Brain pericyte (primary cell): ENCODE measurements around the gene OR6X1.
"Not testable (repeated sequence)": the region's sequence is repeated elsewhere in the genome, so short reads cannot be mapped to it uniquely, and the experiment has no call there.

ENCODE experiments used
- DNase-seq: peaks from one replicate; pipeline ENCODE4 v3.0.0-alpha.2; 2012; ENCODE audit warnings: low read depth, low spot score

The OR6X1 gene

DNA sequence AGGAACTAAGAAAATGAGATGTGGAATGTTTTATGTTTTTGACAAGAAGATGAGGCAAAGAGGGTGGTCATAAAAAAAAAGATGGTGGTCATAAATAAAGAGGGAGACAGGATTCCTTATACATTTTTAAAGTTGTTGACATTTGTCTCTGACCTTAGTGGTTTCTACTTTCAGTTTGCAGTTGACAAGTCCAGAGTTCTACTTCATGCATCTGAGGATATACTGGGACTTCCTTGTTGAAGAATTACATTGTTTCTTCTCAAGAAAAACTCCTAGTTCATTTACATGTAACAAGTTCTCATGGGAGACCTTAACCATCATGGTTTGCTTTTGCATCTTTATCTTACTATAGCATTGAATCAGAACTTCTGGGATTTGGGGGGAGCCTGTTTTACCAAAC, 1.2 kb downstream of the OR6X1 start:
- DNase-seq: no peak

DNA sequence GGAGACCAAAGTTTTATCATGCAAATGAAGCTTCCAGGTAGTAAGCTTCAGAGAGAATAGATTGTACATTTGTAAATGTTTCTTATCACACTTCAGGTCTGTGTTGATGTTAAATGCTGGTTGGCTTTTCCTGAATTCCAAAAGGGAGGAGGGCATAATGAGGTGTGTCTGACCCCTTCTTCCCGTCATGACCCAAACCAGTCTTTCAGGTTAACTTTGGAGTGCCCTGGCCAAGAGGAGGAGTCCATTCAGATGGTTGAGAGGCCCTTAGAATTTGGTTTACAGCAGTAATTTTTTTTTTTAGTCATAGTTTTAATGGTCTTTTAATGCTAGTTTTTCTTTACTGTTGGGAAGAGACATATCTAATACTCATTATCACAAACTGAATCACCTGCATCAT, 2.5 kb downstream of the OR6X1 start:
- no peak for DNase-seq

DNA sequence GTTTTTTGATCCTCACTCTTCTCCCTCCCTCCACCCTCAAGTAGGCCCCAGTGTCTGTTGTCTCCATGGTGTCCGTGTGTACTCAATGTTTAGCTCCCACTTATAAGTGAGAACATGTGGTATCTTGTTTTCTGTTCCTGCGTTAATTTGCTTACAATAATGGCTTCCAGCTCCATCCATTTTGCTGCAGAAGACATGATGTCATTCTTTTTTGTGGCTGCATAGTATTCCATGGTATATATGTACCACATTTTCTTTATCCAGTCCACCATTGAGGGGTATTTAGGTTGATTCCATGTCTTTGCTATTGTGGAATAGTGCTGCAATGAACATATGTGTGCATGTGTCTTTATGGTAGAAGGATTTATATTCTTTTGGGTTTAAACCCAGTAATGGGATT, 6.0 kb downstream of the OR6X1 start:
- not testable (repeated sequence) for DNase-seq

DNA sequence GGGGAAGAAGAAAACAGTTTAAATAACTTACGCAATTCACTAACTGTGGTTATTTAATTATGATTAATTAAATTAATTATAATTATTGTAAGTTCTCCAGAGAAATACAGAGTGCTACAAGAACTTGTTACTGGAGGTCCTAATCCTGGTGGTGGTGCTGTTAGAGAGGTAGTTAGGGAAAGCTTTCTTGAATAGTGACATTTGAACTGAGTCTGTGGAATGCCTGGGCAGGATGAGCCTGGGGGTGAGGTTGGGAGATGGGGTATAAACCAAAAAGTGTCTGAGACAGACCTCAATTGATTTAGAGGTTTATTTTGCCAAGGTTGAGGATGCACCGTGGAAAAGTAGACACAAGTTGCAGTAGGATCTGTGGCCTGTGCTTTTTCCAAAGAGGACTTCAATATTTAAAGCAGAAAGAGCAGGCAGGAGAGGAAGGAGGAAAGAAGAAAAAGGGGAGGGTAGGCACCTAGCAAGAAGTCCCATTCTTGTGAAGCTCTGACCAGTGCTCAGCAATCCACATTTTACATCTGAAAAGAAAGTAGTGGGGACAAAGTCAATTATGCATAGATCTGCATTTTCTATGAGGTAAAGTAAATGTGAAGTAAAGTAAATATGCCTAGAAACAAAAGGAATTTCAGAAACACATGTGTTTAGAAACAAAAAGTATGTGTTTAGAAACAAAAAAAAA, 8.4 kb downstream of the OR6X1 start:
- DNase-seq: no peak

DNA sequence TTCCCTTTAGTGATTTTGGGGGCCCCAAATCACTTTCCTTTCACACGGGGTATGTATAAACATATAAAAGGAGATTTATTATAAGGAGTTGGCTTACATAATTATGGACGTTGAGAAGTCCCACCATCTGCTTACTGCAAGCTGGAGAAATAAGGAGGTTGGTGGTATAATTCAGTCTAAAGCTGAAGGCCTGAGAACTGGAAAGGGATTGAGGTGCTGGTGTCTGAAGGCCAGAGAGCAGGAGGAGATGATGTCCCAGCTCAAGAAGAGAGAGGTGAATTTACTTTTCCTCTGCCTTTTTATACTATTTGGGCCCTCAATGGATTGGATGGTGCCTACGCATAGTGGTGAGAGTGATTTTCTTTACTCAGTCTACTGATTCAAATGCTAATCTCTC, 11.6 kb downstream of the OR6X1 start:
- no peak for DNase-seq

DNA sequence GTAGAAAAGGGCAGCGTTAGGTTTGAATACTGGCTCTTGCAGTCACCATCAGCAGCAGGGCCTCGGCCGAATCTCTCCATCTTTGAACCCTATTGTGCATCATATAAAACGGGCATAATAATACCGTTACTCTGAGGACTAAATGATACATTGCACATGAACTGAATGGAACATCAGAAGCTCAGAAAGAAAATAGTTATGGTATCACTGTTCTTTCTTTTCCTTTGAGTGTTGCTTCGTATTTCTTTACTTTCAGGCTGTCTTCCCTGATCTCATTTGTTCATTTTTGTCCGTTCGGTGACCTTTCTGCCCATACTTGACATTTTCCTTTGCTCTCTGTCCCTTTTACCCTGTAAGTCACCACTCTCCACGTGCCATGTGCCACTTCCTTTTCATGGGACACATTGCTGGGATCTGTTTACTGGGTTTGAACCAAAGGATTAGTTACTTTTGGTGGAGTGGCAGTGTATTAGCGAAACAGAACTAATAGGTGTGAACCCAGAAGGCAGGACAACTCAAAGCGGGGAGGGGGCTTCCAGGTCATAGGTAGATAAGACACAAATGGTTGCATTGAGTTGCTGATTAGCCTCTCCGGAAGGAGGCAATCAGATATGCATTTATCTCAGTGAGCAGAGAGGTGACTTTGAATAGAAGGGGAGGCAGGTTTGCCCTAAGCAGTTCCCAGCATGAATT, 12.1 kb downstream of the OR6X1 start:
- no peak for DNase-seq

DNA sequence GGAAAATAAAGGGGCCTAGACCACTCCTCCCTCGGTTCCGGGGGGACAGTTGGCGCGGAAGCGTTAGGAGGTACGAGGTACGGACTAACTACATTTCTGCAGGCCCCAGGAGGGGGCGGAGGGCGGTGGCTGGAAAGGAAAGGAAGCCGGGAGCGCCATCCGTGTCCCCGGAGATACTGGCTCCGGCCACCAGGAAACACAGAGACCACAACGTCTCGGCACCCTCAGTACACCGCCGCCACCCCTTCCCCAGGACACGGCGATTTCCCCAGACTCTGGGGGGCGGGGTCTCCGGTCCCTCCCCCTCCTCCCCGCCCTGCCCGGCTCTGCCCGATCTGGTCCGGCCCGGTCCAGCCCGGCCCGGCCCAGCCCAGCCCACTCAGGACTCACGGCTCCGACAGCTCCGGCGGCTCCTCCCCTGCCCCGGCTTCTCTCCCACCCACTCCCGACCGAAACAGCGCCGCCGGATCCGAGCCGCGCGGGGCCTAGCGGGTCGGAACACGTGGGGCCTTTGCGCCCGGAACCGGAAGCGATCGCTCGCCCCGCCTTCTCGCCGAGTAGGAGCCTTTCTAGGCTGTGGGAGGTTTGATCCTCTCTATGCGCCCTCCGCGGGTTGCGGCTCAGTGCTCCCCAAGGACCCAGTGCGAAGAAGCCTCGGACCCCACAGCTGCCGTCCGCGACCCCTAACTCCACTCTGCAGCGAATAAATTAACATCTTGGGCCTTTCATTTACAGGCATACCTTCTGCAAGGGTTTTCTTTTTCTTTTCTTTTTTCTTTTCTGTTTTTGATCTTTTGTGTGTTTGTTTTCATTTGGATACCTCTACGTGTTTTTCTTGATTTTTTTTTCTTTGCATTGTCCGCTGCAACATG, 12.9 kb downstream of the OR6X1 start, which contains the start of gene ZNF202:
TSS of gene ZNF202 (minus strand) at position 502 of the 872 bp plus-strand sequence. CDS start 10,772 bp downstream, outside the sequence.
- DNase-seq: peak; percentile 56

DNA sequence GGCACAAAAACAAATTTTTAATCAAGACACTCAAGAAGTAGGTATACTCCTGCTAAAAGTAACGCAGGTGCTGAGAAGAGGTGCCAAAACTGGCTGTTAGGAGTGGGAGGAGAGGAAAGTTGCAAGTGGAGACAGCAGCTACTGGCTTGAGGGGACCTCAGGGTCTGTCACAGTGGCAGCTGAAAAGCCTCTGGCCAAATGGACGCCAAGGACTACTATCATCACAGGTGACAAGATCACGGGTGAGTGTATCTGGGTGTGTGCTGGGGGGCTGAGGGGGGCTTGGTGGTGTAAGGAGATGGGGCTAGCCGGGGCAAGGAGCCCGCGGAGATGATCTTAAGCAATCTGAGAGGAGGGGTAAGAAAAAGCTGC, 13.5 kb downstream of the OR6X1 start:
- DNase-seq: no peak

DNA sequence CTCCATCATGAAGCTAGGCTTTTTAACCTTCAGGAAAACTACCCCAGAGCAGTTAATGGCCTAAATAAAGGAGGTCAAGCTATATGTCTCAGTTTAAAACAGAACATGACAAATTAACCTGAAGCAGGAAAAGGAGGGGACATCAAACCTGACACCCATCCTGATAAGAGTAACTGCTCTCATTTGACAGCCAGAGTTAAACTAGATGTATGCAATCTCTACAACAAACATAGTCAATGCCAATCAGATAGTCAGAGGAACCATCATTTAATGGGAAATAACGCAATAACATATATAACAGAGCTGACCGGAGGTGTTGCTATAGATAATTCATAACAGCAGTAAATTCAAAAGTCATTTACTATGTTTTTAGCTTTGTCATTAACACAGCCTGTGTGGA, 15.9 kb downstream of the OR6X1 start:
- DNase-seq: no peak

DNA sequence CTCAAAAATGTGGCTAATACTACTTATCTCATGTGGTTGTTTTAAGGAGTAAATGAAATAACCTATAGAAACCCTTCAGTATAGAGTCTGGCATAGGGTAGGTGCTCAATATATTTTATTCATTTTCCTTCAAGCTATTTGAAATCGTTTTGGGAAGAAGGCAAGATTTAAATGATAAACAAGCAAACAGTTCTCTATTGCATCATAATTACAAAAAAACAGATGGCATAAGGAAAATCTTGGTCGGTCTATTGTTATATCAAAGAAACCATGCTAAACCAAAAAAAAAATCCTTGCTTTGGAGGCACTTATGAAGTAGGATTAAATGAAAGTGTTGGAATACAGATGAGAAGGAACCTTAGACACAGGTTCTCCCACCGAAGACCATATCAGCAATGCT, 17.5 kb downstream of the OR6X1 start:
- DNase-seq: no peak

DNA sequence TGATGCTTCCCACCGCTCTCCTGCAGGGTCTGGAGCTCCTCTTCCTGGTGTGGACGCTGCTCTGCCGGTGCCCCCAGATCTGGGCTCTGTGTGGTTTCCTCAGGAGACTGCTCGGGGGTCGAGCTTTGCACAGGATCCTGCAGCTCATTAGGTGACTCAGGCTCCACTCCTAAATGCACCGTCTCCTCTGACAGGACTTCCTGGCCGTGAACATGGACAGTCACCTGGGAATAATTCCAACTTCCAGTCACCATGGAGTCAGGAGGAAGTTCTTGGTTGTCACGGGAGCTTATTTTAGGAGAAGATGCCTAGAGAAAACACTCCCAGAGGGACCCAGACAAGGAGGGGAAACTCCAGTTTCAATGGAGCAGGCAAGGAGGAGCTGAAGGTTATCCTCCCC, 24.7 kb downstream of the OR6X1 start:
- no peak for DNase-seq

DNA sequence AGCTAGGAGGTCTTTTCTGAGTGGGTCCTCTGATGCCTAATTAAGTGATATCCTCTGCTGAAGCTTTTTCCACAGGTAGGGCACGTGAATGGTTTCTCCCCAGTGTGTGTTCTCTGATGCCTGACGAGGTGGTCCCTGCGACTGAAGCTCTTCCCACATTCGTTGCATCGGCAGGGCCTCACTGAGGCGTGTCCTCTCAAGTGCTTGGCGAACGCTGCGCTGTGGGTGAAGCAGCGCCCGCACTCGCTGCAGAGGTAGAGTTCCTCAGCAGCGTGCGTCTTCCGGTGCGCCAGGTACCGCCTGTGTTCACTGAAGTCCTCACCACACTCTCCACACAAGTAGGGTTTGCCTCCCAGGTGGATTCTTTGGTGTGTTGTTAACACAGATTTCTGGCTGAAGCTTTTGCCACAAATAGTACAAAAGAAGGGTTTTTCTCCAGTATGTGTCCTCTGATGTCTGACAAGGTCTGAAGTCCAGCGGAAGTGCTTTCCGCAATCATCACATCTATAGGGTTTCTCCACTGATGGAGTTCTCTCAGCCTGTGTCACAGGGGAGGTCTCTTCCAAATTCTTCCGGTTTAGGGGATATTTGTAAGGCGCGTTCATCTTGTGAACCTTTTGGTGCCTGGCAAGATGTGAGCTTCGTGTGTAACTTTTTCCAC, 28.2 kb downstream of the OR6X1 start:
- no peak for DNase-seq

DNA sequence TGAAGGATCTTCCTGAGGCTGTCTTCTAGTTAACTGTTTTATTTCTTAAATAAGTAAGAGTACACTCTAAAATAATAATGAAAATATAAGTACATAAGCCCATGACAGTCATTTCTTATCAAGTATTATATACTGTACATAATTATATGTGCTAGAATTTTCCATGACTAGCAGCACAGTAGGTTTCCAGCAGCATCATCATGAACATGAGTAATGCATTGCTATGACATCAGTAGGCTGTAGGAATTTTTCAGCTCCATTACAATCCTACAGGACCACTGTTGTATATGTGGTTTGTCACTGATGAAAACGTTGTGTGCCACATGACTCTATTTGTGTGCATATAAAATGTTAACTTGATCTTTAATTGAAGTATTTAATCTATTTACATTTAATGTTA, 34.9 kb downstream of the OR6X1 start:
- DNase-seq: no peak

DNA sequence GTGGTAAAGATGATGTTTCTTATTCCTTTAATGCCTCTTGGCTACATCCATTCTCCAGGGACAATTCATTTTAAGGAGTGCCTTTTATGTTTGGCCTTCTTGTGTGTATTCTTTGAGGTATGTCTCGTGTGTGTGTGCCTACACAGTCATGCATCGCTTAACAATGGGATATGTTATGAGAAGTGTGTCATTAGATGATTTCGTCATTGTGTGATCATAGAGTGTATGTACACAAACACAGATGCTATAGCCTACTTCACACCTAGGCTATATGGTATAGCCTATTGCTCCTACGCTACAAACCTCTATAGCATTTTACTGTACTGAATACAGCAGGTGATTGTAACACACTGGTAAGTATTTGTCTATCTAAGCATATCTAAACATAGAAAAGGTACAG, 35.8 kb downstream of the OR6X1 start:
- DNase-seq: no peak

DNA sequence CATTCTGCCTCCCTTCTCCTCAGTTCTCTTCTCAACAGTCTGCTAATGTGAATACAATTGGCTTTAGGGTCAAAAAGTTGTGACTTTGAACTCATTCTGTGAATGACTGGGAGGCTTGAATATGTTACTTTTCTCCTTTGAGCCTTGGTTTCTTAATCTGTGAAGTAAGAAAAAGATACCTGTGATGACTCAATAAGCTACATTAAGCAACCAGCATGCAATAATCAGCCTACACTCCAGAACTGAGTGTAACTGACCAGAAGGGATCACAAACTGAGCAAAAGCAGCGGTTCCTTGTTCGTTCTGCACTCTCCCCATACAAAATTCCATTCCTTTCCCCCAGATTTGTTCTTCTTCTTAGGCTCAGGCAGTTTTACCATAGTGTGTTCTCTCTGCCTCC, 36.3 kb downstream of the OR6X1 start:
- DNase-seq: no peak

DNA sequence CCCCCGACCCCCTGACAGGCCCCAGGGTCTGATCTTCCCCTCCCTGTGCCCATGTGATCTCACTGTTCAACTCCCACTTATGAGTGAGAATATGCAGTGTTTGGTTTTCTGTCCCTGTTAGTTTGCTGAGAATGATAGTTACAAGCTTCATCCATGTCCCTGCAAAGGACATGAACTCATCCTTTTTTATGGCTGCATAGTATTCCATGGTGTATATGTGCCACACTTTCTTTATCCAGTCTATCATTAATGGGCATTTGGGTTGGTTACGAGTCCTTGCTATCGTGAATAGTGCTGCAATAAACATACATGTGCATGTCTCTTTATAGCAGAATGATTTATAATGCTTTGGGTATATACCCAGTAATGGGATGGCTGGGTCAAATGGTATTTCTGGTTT, 41.7 kb downstream of the OR6X1 start:
- not testable (repeated sequence) for DNase-seq

DNA sequence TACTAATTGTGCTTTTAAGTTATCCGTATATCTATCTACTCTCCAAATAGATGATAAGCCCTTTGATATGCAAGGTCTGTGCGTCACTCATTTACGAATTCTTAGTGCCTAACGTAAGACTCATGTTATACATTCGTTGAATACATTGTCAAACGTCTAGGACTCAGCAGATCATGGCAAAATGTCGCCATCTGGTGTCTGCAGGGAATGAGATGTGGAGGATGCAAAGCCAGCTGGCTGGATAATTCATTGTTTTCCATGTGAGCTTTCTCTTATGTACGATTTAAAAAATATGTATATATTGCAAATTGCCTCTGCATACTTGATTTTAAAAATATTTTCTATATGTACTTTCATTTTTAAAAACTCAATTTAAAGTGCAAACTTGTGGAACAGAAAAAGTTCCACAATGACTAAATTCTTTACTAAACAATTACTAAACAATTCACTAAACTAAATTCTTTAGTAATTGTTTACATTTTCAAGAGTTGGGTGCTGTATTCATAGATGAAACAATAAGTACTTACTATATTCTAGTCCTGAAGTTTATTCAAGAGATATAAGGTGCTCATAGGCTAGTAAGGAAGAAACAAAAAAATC, 46.6 kb downstream of the OR6X1 start:
- DNase-seq: peak; percentile 10

DNA sequence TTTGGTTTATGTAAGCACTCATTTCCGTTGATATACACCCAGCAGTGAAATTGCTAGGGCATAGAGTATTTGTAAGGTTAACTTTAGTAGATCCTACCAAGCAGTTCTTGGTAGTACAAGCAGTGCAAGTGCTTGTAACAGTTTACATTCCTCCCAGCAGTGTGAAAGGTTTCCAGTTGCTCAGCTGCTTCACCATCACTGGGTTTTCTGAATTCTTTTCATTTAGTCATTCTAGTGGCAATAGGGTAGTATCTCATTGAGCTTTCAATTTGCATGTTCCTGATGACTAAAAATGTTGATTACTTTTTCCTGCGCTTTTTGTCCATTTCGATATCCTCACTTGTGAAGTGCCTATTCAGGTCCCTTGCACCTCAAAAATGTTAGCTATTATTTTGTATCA, 47.1 kb downstream of the OR6X1 start:
- DNase-seq: no peak

DNA sequence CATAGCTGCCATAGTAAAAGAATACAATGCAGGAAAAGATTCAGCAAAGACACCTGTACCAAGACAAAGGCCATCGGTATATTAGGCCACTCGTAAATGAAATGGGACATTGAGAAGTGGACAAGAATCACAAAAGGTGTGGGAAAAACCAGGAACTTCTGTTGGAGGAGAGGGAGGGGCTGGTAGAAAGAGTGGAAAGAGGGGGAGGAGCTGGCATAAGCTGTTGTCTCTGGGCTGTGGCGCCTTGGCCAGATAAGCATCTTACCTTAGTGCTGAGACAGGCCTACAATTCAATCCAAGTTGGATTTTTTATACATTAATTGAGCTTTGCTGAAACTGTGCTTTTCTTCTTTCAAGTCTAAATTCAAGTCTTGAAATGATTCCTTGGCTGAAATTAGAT, 50.0 kb downstream of the OR6X1 start:
- DNase-seq: no peak
